Nucleus accumbens (tissue), 56 donors: ENCODE data around the gene PSG7.
"Not testable (repeated sequence)": the region's sequence is repeated elsewhere in the genome, so short reads cannot be mapped to it uniquely, and the experiment has no call there.

ENCODE experiments used
- DNase-seq, 56 donors: peaks; one replicate each; lab custom pipeline; 2025; lab: John Stamatoyannopoulos, UW

The PSG7 gene

DNA sequence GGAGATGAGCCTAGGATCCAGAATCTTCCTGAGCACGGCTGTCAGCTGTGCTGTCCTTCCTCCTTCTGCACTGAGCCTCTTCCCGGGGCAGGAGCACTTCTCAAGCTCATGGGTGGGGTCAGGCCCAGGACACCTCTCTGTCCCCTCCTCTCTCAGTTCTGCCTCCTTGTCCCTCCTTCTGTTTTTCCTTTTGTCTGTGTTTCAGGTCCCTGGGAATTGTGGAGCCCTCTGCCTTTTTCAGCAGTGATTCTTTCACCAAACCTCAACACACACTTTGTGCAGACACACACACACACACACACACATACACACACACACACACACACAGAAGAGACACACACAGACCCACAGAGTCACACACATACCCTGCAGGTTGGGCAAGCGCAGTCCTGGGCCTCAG lies at the start of gene PSG7:
PSG7 (minus strand) TSS at position 101 of the 400 bp plus-strand sequence. CDS start 131 bp downstream, outside the sequence.
- DNase-seq: not testable (repeated sequence)

DNA sequence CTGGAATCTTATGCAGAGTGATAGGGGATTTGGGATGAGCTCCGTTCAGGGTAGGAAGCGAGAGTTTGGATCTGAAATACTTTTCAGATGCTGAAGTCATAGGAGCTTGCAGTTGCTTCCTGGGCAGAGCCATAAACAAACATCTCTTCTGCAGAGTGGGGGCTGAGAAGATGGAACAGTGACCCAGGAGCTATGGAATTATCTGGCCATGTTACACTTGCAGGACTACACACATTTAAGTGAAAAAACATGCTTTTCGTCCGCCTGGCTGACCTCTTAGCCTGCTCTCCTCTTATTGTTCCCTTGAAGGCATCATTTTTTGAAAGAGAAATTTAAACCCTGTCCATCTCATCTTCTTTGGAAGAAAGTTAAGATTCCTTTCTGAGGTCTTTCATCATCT lies 48.6 kb upstream of the PSG7 start:
- no peak for DNase-seq

DNA sequence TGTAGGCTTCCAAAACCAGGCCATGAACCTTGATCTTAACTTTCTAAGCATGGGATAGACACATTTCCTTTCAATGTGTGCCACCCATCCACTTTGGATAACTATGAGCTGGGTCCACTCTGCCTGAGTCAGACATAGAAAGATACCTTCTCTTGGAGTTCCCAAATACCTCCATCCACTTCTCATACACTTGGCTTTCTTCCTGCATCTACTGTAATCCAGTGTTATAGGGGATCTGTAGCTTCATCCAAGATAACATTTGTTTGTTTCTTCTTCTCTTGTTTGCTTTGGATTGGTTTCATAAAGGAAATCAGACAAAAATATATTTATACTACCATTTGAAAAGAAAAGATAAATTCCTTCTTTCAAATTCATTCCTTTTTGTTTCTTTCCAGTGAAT lies 45.1 kb upstream of the PSG7 start:
- not testable (repeated sequence) for DNase-seq

DNA sequence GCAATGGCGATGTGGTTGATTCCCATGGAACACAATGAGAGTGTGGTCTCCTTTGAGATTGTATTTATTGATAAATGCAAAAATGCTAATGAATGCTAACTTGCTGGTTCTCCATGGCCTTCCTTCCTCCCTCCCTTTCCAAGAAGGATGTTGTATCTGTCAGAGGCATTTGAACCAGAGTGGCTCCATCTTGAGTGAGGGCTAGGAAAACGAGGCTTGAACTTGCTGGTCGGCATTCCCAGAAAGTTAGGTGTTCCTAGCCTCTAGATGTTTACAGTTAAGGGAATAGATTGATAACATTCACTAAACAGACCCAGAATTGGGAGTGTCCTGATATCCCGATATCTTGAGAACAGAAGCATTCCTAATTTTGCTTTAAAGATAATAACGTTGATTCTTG lies 34.4 kb upstream of the PSG7 start:
- DNase-seq: not testable (repeated sequence)

- no peak for DNase-seq
These were observed 28.2 kb upstream of the PSG7 start for GRCh38 chr19:42965176-42965575.

- DNase-seq: no peak
These were observed 24.1 kb upstream of the PSG7 start for GRCh38 chr19:42961119-42961518.

DNA sequence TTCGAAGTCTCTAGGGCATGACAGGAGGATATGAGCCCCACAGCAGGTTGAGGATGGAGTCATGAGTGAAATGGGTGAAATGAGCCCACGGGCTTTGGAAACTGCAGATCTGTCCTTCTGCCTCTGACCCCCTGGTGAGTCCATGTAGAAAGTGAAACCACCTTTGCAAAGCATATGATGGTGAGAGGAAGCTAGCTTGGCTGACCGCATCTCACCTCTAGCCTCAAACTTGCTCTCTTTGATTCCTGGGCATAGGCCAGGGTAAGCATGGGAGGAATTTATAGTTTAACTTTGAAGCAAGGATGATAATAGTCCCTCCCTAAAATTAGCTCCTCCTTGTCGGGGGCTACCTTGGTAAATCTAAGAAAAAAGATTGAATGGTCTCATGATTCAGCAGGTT lies 15.1 kb upstream of the PSG7 start:
- not testable (repeated sequence) for DNase-seq

GRCh38 chr19:42951476-42951875 lies 14.5 kb upstream of the PSG7 start:
- not testable (repeated sequence) for DNase-seq

- DNase-seq: no peak
These were observed 5.3 kb upstream of the PSG7 start for GRCh38 chr19:42942187-42942789.

- not testable (repeated sequence) for DNase-seq
These were observed 2.3 kb downstream of the PSG7 start for GRCh38 chr19:42934726-42935125.

- DNase-seq: not testable (repeated sequence)
These were observed 2.8 kb downstream of the PSG7 start for GRCh38 chr19:42934183-42934582.

- DNase-seq: not testable (repeated sequence)
These were observed 3.6 kb downstream of the PSG7 start for GRCh38 chr19:42933412-42933811.

DNA sequence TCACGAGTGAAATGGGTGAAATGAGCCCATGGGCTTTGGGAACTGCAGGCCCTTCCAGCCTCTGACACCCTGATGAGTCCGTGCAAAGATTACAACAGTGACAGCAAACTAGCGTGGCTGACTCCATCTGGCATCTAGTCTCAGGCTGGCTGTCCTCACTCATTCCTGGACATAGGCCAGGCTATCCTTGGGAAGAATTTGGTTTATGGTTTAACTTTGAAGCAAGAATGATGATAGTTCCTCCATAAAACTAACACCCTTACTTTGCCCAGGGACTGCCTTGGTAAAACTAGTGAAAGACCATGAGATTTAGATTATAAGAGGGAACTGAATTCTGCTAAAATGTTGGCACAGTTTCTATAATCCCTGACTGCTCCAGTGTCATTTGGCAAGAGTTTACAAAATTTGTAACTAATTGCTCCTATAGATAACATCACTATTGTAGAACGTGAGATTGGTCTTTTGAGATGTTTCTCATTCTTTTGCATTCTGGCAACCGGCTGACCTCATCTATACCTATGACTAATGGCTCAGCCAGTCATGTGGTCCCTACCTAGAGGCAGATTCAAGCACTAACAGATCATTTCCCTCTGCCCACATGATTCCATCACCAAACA lies 4.4 kb downstream of the PSG7 start:
- DNase-seq: not testable (repeated sequence)

DNA sequence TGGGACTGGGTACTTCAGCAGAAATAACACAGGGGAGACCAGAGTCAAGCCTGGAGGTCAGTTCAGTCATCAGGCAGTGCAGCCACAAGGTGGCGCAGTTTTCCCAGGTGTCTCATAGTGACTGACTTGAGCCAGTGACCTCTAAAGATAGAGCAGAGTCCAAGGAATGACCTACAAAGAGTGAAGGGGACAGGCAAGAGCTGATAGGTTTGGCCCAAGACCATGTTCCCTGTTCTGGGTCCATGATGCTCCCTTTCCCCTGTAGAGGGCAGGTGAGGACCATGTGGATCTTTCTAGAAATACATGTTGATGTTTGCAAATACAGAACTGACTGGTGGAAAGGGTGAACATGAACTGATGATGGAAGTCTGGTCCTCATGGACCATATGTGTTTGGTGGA lies 6.8 kb downstream of the PSG7 start:
- DNase-seq: peak in 1 of 56 donors; percentile 13

GRCh38 chr19:42928896-42929295 lies 8.1 kb downstream of the PSG7 start:
- DNase-seq: no peak

GRCh38 chr19:42926781-42927180 lies 10.2 kb downstream of the PSG7 start:
- no peak for DNase-seq

DNA sequence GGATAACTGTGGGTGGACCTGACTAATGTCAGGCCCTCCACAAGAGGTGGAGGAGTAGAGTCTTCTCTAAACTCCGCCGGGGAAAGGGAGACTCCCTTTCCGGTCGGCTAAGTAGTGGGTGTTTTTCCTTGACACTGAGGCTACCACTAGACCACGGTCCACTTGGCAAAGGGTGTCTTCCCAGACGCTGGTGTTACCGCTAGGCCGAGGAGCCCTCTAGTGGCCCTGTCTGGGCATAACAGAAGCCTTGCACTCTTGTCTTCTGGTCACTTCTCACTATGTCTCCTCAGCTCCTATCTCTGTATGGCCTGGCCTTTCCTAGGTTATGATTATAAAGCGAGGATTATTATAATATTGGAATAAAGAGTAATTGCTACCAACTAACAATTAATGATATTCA lies 13.9 kb downstream of the PSG7 start:
- peak in 9 of 56 donors; percentile 0 to 13 (median 1) for DNase-seq

DNA sequence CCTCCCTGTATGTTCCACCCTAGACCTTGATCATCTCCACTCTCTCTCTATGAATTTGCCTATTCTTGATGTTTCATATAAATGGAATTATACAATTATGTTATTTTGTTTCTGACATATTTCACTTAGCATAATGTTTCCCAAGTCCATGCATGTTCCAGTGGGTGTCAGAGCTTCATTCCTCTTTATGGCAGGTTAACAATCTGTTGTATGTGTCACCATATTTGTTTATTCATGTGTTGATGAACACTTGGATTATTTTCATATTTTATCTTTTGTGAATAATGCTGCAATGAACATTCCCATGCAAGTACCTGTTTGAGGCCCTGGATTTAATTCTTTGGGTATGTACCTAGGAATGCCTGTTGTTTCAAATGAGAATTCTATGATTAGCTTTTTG lies 16.0 kb downstream of the PSG7 start:
- DNase-seq: not testable (repeated sequence)

DNA sequence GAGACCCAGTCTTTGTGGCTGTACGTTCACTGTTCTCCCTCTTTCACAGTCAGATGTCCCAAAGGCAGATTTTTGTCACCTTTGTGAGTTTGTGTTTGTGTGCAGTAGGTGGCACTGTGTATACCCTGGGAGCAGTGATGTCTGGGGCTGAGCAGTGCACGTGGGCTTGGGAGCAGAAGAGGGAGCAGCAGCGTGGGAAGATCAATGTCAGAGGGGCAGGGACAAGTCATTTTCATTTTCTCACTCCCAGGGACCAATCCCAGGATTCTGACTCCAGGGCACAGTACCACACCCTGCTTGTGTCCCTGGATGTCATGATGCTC lies 17.3 kb downstream of the PSG7 start:
- DNase-seq: no peak

DNA sequence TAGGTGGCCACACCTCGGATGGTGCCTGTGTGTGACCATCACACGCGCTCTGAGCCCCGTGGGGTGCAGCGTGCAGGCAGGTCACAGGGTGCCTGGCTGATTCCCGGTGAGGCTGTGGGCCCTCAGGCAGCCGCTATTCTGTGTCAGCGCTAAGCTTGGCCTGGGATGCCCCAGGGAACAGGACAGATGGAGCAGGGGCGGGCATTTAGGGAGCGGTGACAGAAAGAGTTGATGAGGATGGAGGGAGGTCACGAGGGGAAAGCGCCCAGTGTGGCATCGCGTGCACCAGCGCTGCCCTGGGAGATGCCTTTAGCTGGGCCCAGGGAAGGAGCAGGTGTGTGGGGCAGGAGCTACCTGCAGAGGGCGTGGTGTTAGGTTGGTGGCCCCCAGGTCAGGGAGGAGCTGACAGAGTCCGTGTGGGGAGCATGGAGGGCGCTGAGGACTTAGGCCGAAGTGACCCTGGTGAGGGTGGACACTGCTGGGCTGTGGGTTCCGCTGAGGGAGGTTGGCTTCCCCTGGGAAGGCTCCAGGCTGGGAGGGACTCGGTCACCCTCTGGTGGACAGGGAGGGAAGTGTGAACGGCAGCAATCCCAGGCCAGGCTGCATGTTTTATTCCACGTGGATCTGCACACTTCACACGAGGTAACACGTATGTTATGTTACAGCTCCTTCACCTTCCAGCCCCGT lies 17.8 kb downstream of the PSG7 start:
- DNase-seq: not testable (repeated sequence)

GRCh38 chr19:42918377-42919069 lies 18.5 kb downstream of the PSG7 start:
- DNase-seq: not testable (repeated sequence)
